ENCODE data around the gene PYURF.
"Not testable (repeated sequence)": the region's sequence is repeated elsewhere in the genome, so short reads cannot be mapped to it uniquely, and the experiment has no call there.

Gene PYURF, protein sequence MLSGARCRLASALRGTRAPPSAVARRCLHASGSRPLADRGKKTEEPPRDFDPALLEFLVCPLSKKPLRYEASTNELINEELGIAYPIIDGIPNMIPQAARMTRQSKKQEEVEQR

DNA sequence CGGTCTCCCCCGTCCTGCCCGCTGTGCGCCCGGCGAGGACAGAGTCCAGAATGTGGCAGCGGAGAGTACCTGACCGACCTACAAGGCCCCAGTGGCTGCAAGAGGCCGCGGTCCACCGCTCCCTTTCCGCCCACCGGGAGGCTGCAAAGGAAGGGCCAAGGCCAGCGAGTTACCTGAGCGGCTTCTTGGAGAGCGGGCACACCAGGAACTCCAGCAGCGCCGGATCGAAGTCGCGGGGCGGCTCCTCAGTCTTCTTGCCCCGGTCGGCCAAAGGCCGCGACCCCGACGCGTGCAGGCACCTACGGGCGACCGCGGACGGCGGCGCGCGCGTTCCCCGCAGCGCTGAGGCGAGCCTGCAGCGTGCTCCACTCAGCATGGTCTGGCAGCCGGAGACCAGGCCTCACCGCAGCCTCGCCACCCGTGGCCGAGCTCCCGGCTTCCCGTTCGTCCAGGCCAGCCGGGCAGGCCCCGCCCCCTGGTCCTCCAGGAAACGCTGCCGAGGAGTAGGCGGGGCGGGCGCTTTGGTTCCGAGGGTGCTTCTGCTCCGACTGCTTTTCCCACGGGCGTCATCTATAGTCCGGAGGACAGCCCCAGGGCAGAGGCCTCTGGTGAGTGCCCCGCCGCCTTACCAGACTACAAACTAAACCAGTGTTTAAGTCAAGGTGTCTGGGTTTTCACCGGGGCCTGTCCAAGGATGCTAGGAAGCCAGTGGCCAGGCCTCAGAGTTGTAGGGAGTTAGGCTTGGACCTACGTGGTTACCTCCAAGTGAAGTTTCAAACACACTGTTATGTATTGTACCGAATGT, at the start of gene PYURF:
Gene PYURF, minus strand, starts transcription at position 452 of the 805 bp plus-strand sequence. Its CDS starts 76 bp downstream, at position 376.
- peak; percentile 91 for DNase-seq (ENCODE audit: low read depth, low spot score)

DNA sequence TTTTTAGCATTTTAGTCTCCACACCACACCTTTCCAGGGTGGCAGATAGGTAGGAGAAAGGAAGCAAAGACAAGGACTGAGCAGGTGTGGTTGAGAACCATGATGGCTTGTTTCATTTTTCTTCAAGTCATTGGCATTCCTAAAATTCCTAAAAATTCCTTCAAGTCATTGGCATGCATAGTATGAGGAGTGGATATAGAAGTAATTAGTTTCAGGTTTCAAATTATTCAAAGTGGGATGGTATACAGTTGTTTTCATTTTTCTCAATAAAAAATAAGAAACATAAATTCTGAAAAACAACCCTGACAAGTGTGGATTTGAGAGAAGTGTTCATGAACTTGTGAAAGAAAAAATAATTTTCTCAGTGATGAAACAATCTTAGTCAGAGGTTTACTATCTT, 46.4 kb upstream of the PYURF start:
- DNase-seq (ENCODE audit: low read depth, low spot score): no peak

DNA sequence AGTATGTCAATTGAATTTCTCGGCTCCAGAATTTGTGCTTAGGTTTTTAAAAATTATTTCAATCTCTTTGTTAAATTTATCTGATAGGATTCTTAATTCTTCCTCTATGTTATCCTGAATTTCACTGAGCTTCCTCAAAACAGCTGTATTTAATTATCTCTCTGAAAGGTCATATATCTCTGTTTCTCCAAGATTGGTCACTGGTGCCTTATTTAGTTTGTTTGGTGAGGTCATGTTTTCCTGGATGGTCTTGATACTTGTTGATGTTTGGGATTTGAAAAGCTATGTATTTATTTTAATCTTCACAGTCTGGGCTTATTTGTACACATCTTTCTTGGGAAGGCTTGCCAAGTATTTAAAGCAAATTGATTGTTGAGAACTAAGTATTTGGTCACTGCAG, 44.0 kb upstream of the PYURF start:
- no peak for DNase-seq (ENCODE audit: low read depth, low spot score)

DNA sequence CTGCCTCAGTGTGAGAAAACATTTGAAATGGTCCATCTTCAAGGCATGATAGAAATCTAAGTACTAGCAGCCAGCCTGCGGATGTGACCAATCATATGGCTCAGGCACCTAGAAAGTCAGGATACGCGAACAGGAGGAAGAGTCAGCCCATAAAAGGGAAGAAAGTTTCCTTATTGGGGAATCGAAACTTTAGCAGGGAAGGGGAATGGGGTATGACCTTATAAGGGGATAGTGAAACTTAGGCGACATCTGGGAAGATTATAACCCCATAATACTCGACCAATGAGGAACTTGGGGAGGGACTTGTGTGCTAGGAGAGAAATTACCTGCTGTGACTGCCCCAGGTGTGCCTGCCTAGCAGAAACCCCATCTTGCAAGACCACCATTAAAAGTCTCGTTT, 26.2 kb upstream of the PYURF start:
- DNase-seq (ENCODE audit: low read depth, low spot score): no peak

DNA sequence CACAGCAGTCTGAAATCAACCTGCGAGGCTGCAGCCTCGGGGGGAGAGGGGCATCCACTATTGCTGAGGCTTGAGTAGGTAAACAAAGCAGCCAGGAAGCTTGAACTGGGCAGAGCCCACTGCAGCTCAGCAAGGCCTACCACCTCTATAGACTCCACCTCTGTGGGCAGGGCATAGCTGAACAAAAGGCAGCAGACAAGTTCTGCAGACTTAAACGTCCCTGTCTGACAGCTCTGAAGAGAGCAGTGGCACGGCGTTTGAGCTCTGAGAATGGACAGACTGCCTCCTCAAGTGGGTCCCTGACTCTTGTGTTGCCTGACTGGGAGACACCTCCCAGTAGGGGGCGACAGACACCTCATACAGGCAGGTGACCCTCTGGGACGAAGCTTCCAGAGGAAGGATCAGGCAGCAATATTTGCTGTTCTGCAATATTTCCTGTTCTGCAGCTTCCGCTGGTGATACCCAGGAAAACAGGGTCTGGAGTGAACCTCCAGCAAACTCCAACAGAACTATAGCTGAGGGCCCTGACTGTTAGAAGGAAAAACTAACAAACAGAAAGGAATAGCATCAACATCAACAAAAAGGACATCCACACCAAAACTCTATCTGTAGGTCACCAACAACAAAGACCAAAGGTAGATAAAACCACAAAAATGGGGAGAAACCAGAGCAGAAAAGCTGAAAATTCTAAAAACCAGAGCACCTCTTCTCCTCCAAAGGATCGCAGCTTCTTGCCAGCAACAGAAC, 15.9 kb upstream of the PYURF start:
- DNase-seq (ENCODE audit: low read depth, low spot score): not testable (repeated sequence)

DNA sequence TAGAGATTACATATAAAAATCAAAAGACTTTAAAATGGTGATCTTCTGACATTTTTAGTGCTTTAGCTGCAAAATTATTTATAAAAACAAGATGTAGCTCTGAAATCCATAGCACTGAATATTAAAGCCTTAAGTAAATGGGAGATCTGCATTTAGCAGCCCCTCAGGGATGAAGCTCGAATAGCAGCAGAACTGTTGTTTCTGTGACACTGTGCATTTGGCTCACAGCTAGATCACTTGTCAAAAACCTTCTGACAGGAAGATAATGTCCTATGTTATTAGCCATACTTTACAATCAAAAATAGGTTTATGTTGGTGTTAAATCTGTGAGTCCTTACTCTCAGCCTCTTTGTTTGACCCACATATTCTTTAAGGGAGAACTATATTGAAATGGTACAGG, 14.1 kb upstream of the PYURF start:
- no peak for DNase-seq (ENCODE audit: low read depth, low spot score)

DNA sequence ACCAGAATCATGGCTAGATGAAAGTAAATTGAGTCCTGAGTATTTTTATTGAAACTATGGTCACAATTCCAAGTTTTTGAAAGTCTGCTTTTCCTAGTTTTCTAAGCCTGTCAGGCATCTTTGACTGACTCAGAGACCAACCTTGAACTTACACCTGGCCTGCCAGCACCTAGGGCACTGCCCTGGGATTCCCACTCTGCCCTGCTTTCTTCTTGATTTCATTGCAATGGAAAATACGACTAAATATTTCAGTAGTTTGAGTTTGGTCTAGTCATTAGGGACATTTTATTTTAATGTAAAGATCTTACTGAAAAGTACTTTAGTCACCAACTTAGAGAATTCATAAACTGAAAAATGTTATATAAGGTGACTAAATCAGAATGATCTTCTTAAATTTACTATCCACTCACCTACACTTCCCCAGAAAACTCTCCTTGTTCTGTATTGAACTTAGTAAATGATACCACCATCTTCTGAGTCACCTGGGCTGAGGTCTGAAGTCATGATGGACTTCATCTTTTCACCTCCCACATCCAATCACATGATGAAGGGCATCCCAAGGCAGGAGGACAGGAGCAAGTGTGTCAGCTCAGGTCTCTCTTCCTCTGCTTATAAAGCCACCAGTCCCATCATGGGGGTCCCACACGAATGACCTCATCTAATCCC, 11.6 kb upstream of the PYURF start:
- no peak for DNase-seq (ENCODE audit: low read depth, low spot score)

DNA sequence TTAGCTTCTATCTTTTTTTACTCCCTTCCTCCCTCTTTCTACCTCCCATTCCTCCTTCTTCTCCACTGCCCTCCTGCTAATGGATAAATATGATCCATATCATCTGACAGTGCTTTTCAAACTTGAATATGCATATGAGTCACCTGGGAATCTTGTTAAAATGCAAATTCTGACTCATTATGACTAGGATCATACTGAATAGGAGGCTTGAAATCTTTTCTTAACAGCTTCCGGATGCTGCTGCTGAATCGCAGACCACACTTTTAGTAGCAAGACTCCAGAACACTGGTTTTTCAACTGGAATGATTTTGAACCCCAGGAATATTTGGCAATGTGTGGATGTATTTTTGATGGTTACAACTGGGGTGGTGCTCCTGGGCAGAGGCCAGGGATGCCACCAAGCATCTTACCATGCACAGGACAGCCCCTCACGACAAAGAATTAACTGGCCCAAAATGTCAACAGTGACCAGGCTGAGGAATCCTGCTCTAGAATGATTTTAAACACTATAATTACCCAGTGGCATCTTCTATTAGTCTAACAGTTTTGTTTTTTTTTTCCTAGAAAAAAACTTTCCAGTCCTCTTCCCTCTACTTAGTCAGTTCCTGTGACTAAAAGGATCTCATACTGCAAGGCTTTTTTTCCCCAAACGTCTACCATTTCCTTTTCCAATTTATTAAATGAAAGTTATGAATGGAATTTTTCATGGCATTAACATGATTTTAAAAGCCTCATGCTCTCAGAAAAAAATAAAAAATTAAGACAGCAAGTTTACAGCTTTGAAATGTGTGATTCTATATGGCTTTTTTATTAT, 10.6 kb upstream of the PYURF start:
- no peak for DNase-seq (ENCODE audit: low read depth, low spot score)

DNA sequence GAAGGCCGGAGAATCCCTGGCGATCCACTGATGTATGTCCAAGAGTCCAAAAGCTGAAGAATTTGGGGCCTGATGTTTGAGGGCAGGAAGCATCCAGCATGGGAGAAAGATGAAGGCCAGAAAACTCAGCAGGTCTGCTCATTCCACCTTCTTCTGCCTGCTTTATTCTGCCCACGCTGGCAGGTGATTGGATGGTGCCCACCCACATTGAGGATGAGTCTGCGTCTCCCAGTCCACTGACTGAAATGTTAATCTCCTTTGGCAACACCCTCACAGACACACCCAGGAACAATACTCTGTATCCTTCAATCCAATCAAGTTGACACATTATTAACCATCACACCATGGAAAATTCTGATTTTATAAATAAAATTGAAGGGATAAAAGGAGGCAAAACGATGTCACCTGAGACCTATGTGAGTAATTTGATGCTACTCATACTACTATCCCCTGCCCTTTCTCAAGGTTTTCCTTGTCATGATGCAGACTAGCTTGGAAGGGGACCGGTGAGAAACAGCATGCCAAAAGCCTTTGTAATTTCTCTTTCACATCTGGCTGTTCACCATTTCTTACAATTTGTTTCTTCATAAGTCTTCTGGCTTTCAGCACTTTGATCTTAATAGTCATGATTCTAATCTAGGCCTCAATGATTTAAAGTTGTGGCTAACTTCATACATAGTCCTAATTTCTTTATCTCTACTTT, 9.7 kb upstream of the PYURF start:
- DNase-seq (ENCODE audit: low read depth, low spot score): no peak

DNA sequence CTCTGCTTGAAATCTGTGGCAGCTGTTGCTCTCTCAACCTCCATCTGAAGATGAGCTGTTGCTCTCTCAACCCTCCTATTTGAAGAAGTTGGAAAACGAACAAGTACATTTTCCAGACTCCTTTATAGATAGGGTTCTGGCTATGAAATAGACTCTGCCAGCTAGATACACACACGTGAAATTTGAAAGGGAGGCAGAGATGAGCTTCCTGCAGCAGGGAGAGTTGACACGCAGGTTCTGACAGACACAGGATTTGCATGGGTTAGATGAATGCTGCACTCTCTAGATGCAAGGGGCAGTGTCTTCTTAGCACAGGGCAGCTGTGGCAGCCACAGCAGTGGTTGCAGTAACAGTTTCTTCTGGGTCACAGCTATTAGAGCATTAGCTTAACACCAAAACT, 8.0 kb upstream of the PYURF start:
- no peak for DNase-seq (ENCODE audit: low read depth, low spot score)

DNA sequence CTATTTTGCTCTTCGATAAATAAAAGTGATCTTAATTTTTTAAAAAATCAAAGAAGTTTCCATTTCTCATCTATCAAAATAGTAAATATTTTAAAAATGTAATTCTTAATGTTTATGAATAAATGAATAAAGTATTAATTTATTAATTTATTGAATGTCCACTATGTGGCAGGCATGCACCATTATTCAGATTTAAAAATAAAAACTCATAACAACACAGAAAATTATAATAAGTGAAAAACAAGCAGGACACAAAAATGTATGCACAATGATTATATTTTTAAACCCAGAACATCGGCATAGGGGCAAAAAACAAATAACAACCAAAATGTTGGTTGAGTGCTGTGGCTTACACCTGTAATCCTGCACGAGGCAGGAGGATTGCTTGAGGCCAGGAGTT, 5.3 kb upstream of the PYURF start:
- DNase-seq (ENCODE audit: low read depth, low spot score): no peak

DNA sequence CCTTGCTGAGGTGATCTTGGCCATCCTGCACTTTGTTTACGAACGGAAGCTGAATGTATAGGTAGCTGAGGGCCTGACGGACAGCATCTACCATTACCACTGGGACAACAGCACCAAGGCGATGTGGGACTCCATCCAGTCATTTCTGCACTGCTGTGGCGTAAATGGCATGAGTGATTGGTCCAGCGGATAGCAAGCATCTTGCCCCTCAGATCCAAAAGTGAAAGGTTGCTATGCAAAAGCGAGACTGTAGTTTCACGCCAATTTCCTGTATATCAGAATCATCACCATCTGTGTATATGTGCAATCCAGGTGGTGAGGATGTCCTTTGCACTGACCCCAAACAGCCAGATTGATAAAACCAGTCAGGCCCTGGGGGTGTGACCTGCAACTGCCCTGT, 4.2 kb upstream of the PYURF start:
- DNase-seq (ENCODE audit: low read depth, low spot score): no peak

DNA sequence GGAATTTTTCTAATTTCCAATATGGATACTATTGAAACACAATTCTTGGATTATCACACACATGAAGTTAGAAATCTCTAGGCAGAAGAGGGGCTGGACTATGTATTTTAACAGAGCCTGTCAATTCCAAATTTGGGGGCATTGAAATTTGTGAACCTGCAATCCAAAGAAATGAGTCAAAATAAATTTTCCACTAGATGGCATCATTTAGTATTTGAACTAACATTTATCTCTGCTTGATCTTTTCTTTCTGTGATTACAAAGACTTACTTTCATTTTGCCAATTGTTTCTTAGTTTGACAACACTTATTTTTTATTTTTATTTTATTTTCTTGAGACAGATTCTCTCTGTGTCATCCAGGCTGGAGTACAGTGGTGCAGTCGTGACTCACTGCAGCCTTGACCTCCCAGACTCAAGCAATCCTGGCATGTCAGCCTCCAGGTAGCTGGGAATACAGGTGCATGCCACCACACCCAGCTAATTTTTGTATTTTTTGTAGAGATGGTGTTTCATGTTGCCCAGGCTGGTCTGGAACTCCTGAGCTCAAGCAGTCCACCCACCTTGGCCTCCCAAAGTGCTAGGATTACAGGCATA, 2.7 kb upstream of the PYURF start:
- DNase-seq (ENCODE audit: low read depth, low spot score): no peak

DNA sequence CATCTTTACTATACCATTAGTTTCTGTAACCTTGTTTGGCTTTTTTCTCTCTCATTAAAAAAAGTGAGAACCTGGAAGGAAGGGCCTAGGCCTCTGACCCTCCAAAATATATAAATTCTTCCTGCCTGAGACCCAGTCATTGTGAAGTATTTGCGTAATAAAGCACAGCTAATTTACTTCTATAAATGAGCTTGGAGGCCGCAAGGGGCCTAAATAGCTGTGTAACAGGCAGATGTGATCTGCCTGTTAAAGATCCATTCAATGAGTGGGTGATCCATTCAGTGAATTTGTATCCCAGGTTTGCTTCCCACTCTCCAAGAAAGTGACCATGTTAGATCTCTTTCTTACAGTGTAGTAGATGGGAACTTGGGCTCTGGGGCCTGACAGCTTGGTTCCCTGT, 595 bp upstream of the PYURF start:
- DNase-seq (ENCODE audit: low read depth, low spot score): no peak

DNA sequence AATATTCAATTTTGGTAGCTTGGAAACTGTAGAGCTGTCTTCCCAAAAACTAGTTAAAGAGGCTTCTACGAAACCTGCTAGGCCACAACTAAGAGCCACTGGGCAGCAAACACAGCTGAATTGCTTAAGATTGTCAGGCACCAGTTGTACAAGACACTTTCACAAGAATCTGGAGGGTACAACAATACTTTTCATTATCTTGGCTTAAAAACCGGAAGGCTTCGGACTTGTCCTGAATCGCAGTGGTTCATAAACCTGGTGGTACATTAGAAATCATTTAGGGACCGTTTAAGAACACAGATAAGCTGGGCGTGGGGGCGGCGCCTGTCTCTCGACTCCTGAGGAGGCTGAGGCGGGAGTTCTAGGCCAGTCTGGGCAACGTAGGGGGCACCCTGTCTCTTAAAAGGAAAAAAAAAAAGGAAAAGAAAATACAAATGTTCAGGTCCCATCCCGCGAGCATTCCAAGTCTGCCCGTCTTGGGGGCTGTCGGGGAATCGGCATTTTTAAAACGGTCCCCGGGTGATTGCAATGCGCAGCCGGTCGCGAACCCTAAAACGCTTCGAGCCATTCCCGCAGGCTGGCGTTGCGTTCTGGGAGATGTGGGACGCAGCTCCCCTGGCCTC, 763 bp downstream of the PYURF start:
- DNase-seq (ENCODE audit: low read depth, low spot score): no peak

DNA sequence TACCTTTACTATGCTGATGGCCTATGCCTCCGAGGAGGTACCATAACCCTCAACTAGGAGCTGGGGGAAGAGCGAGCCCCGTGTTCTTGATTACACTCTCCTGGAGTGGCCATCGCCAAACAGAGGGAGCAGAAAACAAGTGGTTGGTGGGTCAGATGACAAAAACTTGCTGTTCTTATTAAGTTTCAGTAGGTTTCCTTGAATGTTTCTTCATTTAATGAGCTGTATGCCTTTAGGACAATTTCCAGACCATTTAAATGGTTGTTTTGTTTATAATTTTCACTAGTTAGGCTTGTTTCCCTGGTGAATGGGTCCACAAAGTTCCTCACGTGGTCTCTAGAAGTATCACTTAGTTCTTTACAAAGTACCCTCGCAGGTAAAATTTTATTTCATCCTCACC, 4.7 kb downstream of the PYURF start:
- no peak for DNase-seq (ENCODE audit: low read depth, low spot score)

DNA sequence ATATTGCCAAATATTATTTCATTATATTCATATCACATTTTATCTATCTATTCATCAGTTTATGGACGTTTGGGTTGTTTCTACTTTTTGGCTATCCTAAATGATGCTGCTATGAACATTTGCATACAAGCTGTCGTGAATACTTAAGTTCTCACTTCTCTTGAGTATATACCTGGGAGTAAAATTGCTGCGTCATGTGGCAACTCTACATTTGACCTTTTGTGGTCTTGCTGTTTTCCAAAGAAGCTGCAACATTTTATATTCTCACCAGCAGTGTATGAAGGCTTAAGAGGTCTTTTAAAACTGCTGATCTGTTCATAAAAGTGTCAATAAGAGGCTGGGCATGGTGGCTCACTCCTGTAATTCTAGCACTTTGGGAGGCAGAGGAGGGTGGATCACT, 5.8 kb downstream of the PYURF start:
- DNase-seq (ENCODE audit: low read depth, low spot score): no peak

DNA sequence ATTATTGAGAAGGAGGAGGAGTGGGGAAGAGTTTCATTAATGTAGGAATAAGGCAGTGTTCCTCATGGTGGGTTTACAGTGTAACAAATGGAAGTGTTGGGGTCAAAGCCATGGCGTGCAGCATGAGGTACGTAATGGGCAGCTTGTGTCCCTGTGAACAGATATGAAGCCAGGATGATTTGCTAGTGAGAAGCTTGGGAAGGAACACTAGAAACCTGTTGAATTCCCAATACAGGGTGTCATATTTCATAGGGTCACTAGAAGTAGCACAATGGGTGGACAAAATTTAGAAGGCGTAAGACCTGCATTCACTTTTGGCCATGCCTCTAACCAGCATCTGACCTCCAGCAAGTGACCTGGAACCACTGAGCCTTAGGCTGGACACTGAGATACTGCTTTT, 6.8 kb downstream of the PYURF start:
- no peak for DNase-seq (ENCODE audit: low read depth, low spot score)

DNA sequence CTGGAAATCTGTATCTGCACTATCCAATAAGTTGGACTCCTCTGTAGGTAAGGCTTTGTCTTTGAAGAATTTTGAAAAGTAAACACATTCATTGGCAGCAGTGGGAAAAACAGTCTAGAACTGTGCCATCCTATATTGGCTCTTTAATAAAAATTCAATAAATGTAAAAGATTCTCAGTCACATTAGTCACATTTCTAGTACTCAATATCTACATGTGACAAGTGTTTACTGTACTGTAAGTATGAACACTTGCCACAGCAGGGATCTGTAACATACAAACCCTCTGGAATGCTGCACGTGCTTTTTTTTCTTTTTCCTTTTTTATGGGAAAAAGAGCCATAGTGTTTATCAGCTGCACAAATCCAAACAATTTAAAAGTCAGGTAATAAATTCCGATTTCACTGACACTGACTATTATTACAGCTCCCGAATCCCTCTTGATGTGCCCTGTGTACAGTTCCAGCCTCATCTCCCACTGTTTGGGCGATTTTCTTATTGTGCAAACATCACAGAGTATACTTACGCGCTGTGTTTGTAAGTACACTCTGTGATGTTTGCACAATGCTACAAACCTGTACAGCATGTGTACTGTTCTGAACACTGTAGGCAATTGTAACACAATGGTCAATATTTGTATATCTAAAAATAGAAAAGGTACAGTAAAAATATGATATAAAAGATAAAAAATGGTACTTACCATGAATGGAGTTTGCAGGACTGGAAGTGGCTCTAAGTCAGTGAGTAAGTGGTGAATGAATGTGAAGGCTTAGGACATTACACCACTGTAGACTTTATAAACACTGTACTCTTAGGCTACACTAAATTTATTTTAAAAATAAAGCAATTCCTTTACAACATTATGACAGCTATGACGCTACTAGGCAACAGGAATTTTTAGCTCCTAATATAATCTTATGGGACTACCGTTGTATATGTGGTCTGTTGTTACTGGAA, 8.7 kb downstream of the PYURF start:
- no peak for DNase-seq (ENCODE audit: low read depth, low spot score)
